Stomach smooth muscle (tissue), 2 donors: ENCODE measurements around the gene INO80D.
A peak's percentile ranks its signal among the peaks of the same experiment; 100 is the strongest.
"Not testable (repeated sequence)": the region's sequence is repeated elsewhere in the genome, so short reads cannot be mapped to it uniquely, and the experiment has no call there.

Source experiments
- H3K27ac ChIP-seq: one replicate; pipeline ENCODE4 v1.7.0; 2013; ENCODE audit warnings: mild to moderate bottlenecking, low read length, inconsistent platforms
- H3K27me3 ChIP-seq, 2 donors: one replicate each; pipeline ENCODE4 v1.7.0; 2013; ENCODE audit warnings: low read length in 2 of 2; ENCODE audit not compliant: insufficient read depth in 2 of 2, control insufficient read depth in 1 of 2
- H3K36me3 ChIP-seq, 2 donors: one replicate each; pipeline ENCODE4 v1.7.0; 2013; ENCODE audit warnings: low read length in 2 of 2; ENCODE audit not compliant: control insufficient read depth in 2 of 2, insufficient read depth in 2 of 2
- H3K4me1 ChIP-seq: one replicate; pipeline ENCODE4 v1.7.0; 2013; ENCODE audit warnings: low read length; ENCODE audit not compliant: control insufficient read depth, insufficient read depth
- H3K4me3 ChIP-seq, 2 donors: one replicate each; pipeline ENCODE4 v1.7.0; 2013; ENCODE audit warnings: low read length in 2 of 2
- H3K9ac ChIP-seq, 2 donors: one replicate each; pipeline ENCODE4 v1.7.0; 2013; ENCODE audit warnings: low read length in 2 of 2, mild to moderate bottlenecking in 1 of 2
- H3K9me3 ChIP-seq, 2 donors: one replicate each; pipeline ENCODE4 v1.7.0; 2013; ENCODE audit warnings: low read length in 2 of 2; ENCODE audit not compliant: control insufficient read depth in 2 of 2
- donor health status: healthy.
- donor health status: Pancreatic carcinoma.

The INO80D gene, protein sequence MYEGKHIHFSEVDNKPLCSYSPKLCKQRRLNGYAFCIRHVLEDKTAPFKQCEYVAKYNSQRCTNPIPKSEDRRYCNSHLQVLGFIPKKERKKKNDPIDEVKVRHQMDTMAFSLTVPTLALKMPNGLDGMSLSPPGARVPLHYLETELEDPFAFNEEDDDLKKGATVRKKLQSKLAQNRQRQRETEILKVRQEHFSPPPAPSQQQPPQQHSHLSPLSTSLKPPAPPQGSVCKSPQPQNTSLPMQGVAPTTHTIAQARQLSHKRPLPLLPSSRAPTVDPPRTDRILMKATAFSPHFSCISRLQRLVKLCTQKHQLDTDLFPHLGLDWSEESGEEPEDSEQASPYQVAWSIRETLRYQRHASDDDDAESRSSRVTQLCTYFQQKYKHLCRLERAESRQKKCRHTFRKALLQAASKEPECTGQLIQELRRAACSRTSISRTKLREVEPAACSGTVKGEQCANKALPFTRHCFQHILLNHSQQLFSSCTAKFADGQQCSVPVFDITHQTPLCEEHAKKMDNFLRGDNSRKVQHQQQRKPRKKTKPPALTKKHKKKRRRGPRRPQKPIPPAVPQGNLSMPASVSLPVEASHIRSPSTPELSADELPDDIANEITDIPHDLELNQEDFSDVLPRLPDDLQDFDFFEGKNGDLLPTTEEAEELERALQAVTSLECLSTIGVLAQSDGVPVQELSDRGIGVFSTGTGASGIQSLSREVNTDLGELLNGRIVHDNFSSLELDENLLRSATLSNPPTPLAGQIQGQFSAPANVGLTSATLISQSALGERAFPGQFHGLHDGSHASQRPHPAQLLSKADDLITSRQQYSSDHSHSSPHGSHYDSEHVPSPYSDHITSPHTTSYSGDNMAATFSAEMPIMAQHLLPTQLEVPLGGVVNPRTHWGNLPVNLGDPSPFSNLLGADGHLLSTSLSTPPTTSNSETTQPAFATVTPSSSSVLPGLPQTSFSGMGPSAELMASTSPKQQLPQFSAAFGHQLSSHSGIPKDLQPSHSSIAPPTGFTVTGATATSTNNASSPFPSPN

DNA sequence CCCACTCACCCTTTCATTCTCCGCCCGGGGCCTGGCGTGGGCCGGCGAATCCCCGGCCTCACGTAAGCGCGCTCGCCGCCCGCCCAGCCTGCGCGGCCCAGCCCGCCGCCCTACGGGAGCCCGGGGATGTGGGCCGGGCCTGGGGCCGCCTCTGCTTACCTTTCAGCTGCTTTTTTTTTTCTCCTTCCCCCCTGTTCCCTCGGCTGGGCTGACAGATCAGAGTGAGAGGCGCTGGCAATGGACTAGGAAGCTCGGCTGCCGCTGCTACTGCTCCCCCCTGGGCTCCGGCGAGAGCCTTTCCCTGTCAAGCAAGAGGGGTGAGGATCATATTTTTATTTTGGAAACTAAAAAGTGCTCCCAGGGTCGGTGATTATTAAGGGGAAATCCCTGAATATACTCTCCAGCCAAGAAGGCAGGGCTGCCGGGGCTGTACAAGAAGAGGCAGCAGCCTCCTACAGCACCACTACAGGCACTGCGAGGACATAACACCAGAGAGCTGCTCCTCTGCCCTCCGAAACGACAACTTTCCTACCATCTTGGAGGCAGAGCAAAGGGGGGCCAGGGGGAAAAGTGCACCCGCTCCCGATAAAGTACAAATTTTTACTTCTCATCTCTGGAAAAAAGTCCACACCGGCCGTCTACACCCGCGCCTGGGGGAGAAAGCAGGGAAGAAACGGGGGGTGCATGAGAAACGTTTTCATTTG is at the start of gene INO80D:
Gene INO80D (minus strand): TSS at position 433 of the 704 bp plus-strand sequence. CDS start 23,158 bp downstream, outside the sequence.
- H3K4me1 ChIP-seq: peaks cover 17% of the 10 kb centered on the region

DNA sequence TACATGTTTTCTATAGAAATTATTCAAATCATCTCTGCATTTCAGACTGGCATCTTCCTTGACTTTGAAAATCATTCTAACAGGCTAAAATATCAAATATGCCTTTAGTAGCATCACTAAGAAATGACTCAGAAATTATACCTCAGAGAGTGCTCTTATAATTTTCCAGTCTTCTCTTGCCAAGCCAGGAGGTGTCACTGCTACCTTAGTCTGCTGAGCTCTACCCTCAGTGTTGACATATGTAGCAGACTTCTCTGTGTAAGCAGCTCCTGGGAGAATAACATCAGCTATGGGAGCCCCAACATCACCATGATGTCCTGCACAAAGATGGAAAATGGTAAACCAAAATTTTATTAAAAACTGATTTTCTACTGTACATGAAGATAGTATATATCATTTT is 41.7 kb upstream of the INO80D start:
- Histone ChIP-seq H3K27me3 (no peaks in the 10 kb centered on the region), H3K36me3 (peaks cover 31 to 43% of the 10 kb centered on the region in 2 donors), H3K4me3 (no peak overlapping the region), H3K4me1 (no peaks in the 10 kb centered on the region), H3K9ac (no peak overlapping the region), H3K9me3 (no peaks in the 10 kb centered on the region), H3K27ac (no peak overlapping the region)

More for the DNA sequence above, at the start of gene INO80D:
- H3K27ac ChIP-seq: peak within 1 kb of the TSS; percentile 99
- no peaks in the 10 kb centered on the region for H3K36me3 ChIP-seq
- peak within 1 kb of the TSS; percentile 99 to 100 for H3K9ac ChIP-seq
- H3K9me3 ChIP-seq: no peaks in the 10 kb centered on the region
- peak within 1 kb of the TSS; percentile 89 to 98 for H3K4me3 ChIP-seq
- no peaks in the 10 kb centered on the region for H3K27me3 ChIP-seq

DNA sequence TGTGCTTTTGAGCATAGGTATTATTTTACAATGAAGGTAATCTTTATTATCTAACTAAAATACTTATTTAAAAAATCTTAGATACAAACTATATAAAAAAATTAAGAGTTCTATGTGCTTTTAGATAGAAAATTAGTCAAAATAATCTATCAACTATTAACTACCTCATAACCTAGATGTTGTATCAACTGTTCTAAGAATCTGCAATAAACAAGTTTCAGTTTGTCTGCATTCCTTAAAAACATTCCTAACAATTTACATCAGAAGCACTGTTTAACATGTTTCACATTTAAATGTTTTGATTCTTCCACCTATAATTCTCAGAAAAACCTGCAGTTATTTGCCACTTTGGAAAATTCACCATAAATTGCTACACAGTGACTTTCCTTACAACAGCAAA is 39.9 kb upstream of the INO80D start:
- H3K27me3 ChIP-seq: no peaks in the 10 kb centered on the region
- H3K27ac ChIP-seq: no peak overlapping the region
- H3K4me1 ChIP-seq: no peaks in the 10 kb centered on the region
- H3K4me3 ChIP-seq: no peak overlapping the region
- H3K36me3 ChIP-seq: peaks cover 33 to 45% of the 10 kb centered on the region in 2 donors
- no peaks in the 10 kb centered on the region for H3K9me3 ChIP-seq
- no peak overlapping the region for H3K9ac ChIP-seq

DNA sequence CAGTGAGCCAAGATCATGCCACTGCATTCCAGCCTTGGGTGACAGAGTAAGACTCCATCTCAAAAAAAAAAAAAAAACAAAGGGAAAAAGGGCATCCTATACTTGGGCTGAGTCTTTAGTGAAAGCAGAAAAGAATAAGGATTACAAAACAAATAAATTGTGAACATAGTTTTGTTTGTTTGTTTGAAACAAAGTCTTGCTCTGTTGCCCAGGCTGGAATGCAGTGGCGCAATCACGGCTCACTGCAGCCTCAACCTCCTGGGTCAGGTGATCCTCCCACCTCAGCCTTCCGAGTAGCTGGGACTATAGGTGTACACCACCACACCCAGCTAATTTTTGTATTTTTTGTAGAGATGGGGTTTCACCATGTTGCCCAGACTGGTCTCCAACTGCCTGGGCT is 36.6 kb upstream of the INO80D start:
- H3K36me3 ChIP-seq: peaks cover 38 to 48% of the 10 kb centered on the region in 2 donors
- H3K9me3 ChIP-seq, H3K4me3 ChIP-seq, H3K27me3 ChIP-seq, H3K4me1 ChIP-seq, H3K9ac ChIP-seq, H3K27ac ChIP-seq: not testable (repeated sequence)

DNA sequence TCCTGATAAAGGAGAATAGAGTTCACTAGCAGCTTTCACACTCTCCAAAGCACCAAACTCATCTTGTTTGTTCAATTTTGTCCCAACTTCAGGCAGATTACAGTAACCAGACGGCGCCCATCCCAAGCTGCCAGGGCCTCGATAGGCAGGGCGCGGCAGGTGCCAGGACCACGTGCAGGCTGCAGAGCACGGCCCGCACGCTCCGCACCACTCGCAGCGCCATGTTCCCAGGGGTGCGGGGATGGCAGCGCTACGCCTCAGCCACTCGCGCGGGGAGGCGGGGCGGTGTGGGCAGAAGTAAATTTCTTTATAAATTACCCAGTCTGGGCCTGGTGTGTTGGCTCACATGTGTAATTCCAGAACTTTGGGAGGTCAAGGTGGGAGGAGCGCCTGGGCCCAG is 30.3 kb upstream of the INO80D start:
- no peaks in the 10 kb centered on the region for H3K27me3 ChIP-seq
- no peak overlapping the region for H3K4me3 ChIP-seq
- no peak overlapping the region for H3K27ac ChIP-seq
- H3K9ac ChIP-seq: no peak overlapping the region
- peaks cover 0 to 3% of the 10 kb centered on the region in 2 donors for H3K9me3 ChIP-seq
- no peaks in the 10 kb centered on the region for H3K4me1 ChIP-seq
- peaks cover 26 to 32% of the 10 kb centered on the region in 2 donors for H3K36me3 ChIP-seq

DNA sequence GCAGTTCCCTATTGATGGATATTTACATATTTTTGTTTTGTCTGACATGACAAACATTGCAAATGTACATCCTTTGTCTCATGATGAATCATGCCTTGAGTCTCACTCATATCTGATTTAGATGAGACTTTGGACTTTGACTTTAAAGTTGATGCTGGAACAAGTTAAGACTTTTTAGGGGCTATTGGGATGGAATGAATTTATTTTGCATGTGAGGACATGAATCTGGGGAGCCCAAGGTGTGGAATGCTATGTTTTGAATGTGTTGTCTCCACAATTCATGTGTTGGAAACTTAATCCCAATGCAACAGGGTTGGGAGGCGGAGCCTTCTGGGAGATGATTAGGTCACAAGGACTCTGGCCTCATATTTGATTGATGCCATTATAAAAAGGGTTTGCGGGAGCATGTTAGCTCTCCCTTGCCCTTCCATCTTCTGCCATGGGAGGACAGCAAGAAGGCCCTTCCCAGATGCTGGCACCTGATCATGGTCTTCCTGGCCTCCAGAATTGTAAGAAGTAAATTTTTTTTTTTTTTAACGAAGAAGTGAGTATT is 29.1 kb upstream of the INO80D start:
- Histone ChIP-seq H3K27ac (no peak overlapping the region), H3K36me3 (peaks cover 14 to 21% of the 10 kb centered on the region in 2 donors), H3K4me3 (no peak overlapping the region), H3K27me3 (no peaks in the 10 kb centered on the region), H3K4me1 (no peaks in the 10 kb centered on the region), H3K9me3 (peaks cover 0 to 3% of the 10 kb centered on the region in 2 donors), H3K9ac (no peak overlapping the region)

DNA sequence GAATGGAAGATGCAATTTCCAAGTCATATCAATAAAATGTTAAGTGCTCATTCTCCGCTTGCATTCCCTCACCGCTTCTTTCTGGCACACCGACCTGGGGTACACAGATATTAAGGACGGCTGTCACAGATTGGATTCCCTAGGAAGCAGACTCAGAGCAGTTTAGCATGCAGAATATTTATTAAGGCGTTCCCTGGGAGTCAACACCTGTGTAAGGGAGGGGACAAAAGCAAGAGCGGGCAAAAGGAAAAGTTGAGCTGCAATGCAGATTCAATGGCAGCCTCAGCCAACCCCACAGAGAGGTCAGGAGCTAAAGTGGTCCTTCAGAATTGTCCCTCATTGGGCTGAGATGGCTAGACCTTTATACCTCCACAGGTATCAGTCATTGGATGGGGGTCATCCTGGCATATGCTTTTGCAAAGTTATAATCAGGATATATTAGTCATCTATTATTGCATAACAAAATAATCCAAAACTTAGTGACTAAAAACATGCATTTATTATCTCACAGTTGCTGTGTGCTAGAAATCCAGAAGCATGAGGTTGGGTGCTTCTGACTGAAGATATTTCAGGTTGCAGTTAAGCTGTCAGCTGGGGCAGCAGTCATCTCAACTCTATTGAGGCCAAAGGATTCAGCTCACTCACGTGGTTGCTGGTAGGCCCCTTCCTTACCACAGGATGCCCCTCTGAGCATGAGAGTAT is 27.0 kb upstream of the INO80D start:
- no peak overlapping the region for H3K4me3 ChIP-seq
- no peaks in the 10 kb centered on the region for H3K4me1 ChIP-seq
- H3K27ac ChIP-seq: no peak overlapping the region
- H3K27me3 ChIP-seq: no peaks in the 10 kb centered on the region
- peaks cover 0 to 3% of the 10 kb centered on the region in 2 donors for H3K9me3 ChIP-seq
- H3K9ac ChIP-seq: no peak overlapping the region
- peaks cover 8 to 20% of the 10 kb centered on the region in 2 donors for H3K36me3 ChIP-seq

DNA sequence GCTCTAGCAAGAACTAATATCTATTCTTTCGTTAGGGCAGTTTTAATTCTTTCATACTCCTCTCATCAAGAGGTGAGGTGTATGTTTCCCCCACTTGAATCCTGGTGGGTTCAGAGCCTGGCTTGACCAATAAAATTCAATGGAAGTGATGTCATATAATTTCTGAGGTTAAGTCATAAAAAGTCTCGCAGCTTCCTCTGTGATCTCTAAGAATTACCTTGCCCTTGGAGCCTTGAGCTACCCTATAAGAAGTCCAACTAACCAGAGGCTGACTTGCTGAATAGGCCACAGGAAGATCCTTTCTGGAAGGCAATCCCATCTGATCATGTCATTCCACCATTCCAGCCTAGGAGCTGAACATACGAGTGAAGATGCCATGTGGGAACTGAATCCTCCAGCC is 26.1 kb upstream of the INO80D start:
- H3K27ac ChIP-seq: no peak overlapping the region
- H3K9ac ChIP-seq: no peak overlapping the region
- H3K9me3 ChIP-seq: peaks cover 0 to 3% of the 10 kb centered on the region in 2 donors
- H3K4me1 ChIP-seq: no peaks in the 10 kb centered on the region
- H3K27me3 ChIP-seq: no peaks in the 10 kb centered on the region
- H3K36me3 ChIP-seq: peaks cover 7 to 15% of the 10 kb centered on the region in 2 donors
- no peak overlapping the region for H3K4me3 ChIP-seq

DNA sequence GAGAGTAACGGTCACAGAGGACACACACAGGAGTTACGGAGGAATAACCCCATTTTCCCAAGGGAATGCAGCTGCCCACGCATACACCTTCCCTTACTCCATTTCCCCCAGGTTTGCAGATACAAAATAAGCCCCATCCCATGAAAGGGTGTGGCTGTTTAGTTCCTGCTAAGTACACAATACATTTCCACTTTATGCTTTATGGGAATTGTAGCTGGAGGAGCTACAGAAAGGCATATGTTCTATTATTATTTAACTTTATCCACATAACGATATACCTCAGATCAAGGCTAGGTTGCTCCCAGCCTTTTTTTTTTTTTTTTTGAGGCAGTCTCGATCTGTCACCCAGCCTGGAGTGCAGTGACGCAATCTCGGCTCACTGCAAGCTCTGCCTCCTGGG is 22.7 kb upstream of the INO80D start:
- Histone ChIP-seq H3K9ac (no peak overlapping the region), H3K4me1 (no peaks in the 10 kb centered on the region), H3K4me3 (no peak overlapping the region), H3K27ac (no peak overlapping the region), H3K9me3 (peaks cover 0 to 3% of the 10 kb centered on the region in 2 donors), H3K27me3 (no peaks in the 10 kb centered on the region), H3K36me3 (peaks cover 6 to 13% of the 10 kb centered on the region in 2 donors)
